ENCODE data around the gene MACIR.

DNA sequence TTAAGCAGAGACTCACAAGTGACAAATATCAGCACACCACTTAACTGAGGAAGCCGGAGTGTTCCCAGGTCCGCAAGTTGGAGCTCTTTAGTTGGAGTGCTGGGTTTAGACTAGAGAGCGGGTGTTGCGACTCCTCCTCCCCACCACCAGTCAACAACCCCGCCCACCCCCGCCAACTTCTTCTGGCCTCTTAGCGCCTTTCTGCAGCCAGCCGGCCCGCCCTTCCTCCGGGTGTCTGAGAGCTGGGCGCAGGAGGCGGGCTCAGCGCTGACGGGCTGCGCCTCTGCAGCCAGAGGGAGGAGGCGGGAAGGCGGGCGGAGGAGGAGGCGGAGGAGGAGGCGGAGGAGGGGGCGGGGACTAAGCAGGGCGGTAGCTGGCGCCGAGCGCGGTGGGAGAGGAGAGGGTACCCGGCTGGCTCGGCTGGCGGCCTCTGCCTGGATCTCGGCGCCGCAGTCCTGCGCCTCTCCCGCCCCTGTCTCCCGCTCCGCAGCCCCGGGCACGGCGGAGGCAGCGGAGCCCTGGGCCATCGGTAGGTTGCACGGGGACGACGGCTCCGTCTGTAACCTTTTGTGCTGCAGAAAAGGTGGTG is at the start of gene MACIR:
- TF ChIP-seq, protein P1, sequence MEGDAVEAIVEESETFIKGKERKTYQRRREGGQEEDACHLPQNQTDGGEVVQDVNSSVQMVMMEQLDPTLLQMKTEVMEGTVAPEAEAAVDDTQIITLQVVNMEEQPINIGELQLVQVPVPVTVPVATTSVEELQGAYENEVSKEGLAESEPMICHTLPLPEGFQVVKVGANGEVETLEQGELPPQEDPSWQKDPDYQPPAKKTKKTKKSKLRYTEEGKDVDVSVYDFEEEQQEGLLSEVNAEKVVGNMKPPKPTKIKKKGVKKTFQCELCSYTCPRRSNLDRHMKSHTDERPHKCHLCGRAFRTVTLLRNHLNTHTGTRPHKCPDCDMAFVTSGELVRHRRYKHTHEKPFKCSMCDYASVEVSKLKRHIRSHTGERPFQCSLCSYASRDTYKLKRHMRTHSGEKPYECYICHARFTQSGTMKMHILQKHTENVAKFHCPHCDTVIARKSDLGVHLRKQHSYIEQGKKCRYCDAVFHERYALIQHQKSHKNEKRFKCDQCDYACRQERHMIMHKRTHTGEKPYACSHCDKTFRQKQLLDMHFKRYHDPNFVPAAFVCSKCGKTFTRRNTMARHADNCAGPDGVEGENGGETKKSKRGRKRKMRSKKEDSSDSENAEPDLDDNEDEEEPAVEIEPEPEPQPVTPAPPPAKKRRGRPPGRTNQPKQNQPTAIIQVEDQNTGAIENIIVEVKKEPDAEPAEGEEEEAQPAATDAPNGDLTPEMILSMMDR (IDR thresholded peaks at IDR 0.05): peak in 3 of 7 experiments; percentile 14 to 42 (median 30)
- TF ChIP-seq POLR2A (IDR thresholded peaks at IDR 0.05): peak; percentile 78 to 89 (median 84)
